NCI-H748 treated with DMSO at 0.1 percent for 48 hours (cell line): ENCODE measurements around the gene CMAS.
A peak's percentile ranks its signal among the peaks of the same experiment; 100 is the strongest.
"Not testable (repeated sequence)": the region's sequence is repeated elsewhere in the genome, so short reads cannot be mapped to it uniquely, and the experiment has no call there.

Experiments used
- DNase-seq: peaks from one replicate; lab custom pipeline; 2025; lab: John Stamatoyannopoulos, UW

The CMAS gene

DNA sequence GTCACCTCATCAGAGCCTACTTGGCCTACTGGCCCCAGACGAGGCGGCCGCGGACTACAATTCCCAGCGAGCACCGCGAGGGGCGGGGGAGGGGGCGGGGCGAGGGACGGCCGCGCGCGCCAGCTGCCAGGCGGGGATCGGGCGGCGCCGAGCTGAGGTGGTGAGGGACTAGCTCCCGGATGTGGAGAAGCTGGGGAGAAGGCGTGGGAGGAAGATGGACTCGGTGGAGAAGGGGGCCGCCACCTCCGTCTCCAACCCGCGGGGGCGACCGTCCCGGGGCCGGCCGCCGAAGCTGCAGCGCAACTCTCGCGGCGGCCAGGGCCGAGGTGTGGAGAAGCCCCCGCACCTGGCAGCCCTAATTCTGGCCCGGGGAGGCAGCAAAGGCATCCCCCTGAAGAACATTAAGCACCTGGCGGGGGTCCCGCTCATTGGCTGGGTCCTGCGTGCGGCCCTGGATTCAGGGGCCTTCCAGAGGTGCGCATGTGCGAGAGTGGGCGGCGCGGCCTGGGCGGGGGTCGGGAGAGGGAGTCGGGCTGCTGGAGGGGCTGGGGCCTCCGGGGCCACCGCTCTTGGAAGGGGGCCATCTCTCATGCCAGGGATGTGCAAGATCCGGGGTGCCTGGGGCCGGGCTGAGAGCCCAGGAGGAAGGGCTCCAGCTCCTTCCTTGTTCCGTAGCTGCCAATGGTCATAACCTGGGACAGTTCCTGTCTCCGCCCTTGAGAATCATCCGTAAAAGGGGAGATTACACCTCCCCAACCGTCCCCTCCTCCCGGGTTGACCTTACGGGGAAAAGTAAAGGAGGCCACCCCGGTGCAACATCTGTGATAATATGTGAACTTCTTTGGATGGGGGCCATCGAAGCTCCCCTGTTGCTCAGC lies at the start of gene CMAS:
TSS of gene CMAS (plus strand) at position 129 of the 878 bp plus-strand sequence. CDS start at position 215, 86 bp downstream.
- DNase-seq = peak; percentile 32

- no peak for DNase-seq
These were observed 47.7 kb upstream of the CMAS start for GRCh38 chr12:21998295-21998694.

DNA sequence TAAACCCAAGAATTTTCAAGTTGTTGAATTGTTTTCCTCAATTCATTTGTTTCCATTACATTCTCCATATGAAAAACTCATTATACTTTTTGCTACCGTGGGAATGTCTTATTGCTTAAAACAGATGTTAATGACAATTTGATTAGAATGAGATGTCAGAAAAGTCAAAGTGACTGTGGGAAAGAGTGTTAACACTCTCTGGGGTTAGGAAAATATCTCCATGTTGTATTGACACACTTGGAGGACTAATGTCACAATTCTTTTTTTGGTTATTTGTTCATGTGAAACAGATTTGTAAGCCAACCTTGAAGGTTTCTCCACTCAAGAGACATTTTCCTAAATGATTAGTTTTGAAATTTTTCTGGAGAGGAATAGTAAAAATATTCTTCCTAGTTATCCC lies 47.2 kb upstream of the CMAS start:
- DNase-seq = no peak

- no peak for DNase-seq
These were observed 43.6 kb upstream of the CMAS start for GRCh38 chr12:22002430-22002829.

DNA sequence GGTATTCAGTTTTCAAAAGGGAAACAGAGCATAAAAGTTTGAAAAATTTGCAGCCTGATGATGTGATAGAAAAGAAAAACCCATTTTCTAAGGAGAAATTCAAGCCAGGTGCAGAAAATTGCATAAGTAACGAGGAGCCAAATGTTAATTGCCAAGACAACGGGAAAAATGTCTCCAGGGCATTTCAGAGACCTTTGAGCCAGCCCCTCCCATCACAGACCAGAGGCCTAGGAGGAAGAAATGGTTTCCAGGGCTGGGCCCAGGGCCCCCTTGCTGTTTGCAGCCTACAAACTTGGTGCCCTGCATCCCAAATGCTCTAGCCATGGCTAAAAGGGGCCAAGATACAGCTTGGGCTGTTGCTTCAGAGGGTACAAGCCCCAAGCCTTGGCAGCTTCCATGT lies 38.2 kb upstream of the CMAS start:
- DNase-seq = not testable (repeated sequence)

DNA sequence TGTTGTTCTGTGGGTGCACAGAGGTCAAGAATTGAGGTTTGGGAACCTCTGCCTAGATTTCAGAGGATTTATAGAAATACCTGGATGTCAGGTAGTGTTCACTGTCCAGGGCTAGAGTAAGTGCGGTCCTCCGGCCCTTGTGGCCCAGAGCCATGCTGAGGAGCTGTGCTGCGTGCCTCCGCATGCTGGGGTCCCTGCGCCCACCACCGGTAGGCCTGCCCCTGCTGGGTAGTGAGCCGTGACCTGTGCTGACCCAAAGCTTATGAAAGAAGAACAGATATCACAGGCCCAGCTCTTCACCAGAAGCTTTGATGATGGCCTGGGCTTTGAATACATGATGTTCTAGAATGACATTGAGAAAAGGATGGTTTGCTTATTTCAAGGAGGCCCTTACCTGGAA lies 37.8 kb upstream of the CMAS start:
- no peak for DNase-seq

DNA sequence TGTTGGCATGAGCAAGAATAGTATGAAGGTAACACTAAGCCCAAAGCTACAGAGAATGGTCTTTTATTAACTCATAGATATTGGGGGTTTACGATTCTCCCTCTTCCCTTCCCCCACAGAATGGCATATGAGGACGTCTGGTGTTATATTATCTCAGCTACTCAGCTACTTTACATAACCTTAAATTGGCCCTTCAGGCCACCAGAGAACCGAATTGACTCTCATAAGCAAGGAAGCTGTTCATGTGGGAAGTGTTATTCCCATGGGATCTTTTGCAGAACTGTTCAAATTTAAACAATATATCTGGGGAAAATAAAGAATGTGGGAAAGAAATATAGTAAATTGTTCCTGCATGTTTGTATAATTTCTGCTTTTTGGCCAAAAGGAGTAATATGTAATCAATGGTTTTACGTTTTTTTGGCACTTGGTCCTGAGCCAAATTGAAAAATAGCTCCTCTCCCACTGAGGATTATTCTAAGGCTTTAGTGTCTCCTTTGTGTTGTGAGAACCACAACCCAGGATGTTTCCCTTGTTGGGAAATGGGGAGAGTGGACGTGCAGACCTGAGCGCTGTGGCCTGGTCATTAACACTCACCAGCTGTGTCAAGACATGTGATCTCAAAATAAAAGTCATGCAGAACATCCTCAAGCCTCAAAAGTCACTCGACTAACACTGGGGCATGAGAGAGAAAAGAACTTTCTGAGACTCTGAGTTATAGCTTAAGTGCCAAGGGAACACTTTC lies 31.8 kb upstream of the CMAS start:
- no peak for DNase-seq

- no peak for DNase-seq
These were observed 31.3 kb upstream of the CMAS start for GRCh38 chr12:22014783-22015144.

GRCh38 chr12:22016982-22017381 lies 29.0 kb upstream of the CMAS start:
- DNase-seq = no peak

DNA sequence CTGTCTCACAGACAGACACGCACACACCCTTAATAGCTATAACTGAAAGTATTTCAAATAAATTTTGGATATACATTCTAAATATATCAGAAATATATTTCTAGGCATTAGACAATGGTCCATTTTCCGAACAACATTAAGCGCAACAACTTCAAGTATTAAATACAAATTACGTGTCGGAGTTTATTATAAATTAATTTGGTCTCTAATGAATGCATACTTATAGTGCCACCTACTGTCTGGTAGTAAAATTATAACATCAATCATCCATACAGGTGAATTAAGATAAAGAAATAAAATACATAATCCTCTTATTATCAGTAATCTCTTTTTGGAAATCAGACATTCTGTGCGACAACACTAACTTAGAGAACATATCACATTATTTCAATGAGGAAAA lies 27.2 kb upstream of the CMAS start:
- peak; percentile 22 for DNase-seq

- not testable (repeated sequence) for DNase-seq
These were observed 22.5 kb upstream of the CMAS start for GRCh38 chr12:22023489-22023888.

GRCh38 chr12:22029491-22029890 lies 16.5 kb upstream of the CMAS start:
- no peak for DNase-seq

- DNase-seq = no peak
These were observed 16.0 kb upstream of the CMAS start for GRCh38 chr12:22029991-22030390.

- DNase-seq = no peak
These were observed 13.3 kb upstream of the CMAS start for GRCh38 chr12:22032732-22033131.

DNA sequence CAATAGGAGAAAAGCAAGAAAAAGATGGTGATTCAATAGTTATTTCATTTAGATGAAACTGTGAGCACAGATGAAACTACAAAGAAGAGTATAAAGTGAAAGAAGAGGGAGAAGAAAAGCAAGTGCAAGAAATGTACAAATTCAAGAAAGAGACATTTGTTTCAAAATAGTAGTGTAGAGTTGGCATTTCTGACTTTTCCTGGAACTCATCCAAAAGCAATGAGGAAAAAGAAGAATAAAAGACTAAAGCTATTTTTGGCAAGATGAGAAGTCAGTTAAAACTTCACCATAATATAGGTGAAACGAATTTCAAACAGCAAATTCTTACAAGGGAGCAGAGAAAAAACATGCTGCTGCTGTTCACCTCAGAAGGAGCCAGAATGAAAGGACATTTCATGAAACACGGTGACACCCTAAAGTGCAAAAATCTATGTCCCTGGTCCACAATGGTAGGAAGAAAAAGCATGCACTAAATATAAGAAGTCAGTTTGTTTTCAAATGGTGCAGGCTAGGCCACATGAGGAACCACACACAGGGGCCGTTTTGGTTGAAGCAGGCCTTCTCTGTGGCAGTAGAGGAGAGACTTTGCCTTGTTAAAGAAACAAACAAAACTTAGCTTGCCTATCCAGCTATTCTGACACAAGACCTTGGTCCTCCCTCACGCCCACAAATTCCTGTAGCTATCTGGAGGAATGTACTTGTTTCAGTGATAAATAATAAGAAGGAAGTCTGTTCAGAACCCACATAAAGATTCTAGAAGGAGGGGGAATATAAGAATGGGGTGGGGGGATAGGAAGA lies 11.1 kb upstream of the CMAS start:
- no peak for DNase-seq

GRCh38 chr12:22037947-22038346 lies 8.1 kb upstream of the CMAS start:
- no peak for DNase-seq

DNA sequence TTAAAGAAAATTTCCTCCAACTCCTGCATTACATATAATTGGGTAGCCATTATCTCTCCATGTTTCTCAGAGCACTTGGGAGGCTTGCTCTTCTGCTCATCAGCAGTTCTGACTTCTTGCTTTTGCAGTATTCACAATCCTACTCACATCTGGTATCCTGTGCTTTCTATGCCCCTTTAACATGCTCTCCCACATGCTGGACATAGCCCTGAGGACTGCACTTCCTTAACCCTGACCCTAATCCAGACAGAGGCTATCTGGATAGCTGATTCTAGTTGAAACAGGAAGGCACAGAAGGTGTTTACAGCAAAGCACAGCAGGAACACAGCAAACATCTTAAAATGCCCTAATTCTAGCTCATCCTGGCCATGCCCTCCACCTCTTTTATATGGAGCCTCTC lies 7.3 kb upstream of the CMAS start:
- DNase-seq = no peak

- DNase-seq = no peak
These were observed 6.7 kb upstream of the CMAS start for GRCh38 chr12:22039361-22039760.

DNA sequence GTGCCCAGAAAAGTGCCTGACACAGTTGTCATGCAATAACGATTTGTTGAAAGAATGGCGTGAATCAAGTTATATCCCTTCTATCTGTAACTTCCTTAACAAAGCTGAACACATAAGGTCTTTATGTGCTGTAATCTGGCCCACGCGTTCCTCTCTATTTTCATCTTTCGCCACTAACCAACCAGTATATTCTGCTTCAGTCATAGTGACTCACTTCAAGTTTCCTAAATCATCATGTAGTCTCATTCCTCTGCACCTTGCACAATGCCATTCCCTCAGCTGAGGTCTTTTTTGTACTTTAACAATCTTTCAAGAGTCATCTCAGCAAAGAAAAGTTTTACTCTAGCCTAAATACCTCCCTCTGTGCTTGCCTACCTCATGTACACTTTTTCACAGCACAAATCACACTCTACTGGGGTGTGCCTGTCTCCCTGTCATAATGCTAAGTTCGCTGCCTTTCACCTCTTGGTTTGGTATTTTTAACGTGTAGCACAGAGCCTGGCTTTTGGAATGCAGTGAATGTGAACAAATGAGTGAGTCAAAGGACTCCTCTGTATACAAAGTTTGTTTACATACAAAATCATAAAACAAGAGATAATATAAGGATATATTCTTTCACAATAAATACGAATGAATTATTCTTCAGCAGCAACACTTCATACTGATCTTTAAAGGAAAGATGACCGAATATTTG lies 2.9 kb upstream of the CMAS start:
- no peak for DNase-seq

- DNase-seq = no peak
These were observed 2.1 kb upstream of the CMAS start for GRCh38 chr12:22043943-22044342.

- no peak for DNase-seq
These were observed 1.6 kb upstream of the CMAS start for GRCh38 chr12:22044391-22044790.

- no peak for DNase-seq
These were observed 961 bp downstream of the CMAS start for GRCh38 chr12:22046968-22047390.
